Stimulated activated CD8-positive, alpha-beta memory T cell treated with anti-CD3 and anti-CD28 coated beads, Interleukin-7, amount 100 ng/mL, for 24 hours (primary cell): ENCODE data around the gene NKPD1.

Experiments
- DNase-seq: peaks from one replicate; pipeline ENCODE4 v3.0.0-alpha.2; 2020; ENCODE audit warnings: low read depth

NKPD1 gene

GRCh38 chr19:45160870-45161737 lies at the start of gene NKPD1:
NKPD1 (minus strand) TSS chr19:45160982; CDS start chr19:45160150, 832 bp downstream.
- no peak for DNase-seq

GRCh38 chr19:45206328-45206727 lies 45.5 kb upstream of the NKPD1 start:
- no peak for DNase-seq

- DNase-seq: no peak
Measured at GRCh38 chr19:45205810-45206209, 45.0 kb upstream of the NKPD1 start.

DNA sequence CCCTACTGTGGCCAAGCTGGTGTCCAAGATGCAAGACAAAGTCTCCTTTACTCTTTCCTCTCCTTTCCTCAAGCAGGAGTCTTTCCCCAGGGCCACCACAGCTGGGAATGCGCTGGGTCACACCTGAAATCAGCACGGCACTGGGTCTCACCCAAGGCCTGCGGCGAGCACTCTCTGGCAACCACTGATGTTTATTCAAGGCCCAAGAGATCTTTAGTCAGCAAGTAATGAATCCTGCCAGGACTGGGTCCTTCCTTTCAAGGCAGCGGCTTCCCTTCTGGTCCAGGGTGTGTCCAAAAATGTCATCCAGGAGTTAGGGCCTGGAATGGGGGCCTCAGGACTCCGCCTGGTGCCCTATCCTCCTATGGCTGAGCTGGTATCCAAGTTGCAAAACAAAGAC lies 41.9 kb upstream of the NKPD1 start:
- no peak for DNase-seq

- no peak for DNase-seq
Measured at GRCh38 chr19:45200568-45200967, 39.8 kb upstream of the NKPD1 start.

DNA sequence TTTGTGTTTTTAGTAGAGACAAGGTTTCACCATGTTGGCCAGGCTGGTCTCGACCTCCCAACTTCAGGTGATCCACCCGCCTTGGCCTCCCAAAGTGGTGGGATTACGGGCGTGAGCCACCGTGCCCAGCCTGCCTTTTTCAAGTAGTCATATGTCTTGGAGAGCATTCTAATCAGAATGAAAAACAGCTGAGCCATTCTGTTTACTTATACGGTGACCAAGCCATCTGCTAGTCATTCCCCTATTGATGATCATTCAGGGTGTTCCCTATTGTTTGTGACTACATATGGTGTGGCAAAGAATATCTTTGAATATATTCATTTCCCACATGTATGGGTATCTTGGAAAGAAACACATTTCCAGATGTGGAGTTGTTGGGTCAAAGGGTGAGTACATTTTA lies 35.0 kb upstream of the NKPD1 start:
- no peak for DNase-seq

- no peak for DNase-seq
Measured at GRCh38 chr19:45191375-45191774, 30.6 kb upstream of the NKPD1 start.

DNA sequence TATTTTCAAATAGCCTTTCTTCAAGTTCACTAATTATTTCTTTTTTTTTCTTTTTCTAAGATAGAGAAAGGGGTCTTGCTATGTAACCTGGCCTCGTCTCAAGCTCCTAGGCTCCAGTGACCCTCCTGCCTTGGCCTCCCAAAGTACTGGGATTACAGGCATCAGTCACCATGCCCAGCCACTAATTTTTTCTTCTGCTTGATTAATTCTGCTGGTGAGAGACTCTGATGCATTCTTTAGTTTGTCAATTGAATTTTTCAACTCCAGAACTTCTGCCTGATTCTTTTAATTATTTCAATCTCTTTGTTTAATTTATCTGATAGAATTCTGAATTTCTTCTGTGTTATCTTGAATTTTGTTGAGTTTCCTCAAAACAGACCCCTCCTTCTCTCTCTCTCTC lies 29.2 kb upstream of the NKPD1 start:
- DNase-seq: no peak

GRCh38 chr19:45187421-45188100 lies 26.8 kb upstream of the NKPD1 start:
- no peak for DNase-seq

DNA sequence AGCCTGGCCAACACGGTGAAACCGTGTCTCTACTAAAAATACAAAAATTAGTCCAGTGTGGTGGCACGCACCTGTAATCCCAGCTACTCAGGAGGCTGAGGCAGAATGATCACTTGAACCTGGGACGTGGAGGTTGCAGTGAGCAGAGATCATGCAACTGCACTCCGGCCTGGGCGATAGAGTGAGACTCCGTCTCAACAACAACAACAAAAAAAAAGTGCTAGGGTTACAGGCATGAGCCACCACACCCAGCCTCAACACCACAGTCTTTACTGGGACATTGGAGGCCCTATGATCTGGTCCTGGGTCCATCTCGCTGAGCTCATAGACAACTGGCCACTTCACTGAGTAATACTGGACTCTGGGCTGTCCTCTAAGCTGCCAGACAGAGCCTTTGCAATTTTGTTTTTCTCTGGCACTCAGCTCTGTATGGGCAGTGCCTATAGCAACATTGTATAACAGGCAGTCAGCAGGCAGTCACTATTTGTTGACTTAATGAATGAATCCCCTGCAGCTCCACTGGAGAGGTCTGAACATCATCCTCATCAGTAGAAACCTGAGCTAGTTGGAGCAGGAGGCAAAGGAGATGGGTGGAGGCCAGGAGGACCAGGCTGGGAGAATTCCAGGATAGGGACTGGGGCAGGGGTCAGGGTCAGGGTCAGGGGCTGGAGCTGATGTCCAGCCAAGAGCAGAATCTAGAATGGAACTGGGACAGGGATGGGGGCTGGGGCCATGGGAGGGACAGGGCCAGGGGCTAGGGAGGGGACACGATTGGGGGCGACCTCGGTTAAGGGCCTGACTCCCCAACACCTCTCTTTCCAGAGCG lies 25.9 kb upstream of the NKPD1 start:
- DNase-seq: no peak

DNA sequence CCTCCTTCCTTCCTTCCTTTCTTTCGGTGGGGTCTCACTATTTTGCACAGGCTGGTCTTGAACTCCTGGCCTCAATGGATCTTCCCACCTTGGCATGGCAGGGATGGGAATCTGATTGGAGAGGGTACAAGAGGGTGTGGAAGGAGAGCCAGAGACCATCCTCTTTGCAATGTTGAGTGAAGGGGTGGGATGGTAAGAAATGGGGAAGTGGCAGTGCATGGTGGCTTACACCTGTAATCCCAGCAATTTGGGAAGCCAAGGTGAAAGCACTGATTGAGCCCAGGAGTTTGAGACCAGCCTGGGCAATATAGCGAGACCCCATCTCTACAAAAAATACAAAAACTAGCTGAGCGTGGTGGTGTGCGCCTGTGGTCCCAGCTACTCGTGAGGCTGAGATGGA lies 23.3 kb upstream of the NKPD1 start:
- no peak for DNase-seq

- DNase-seq: no peak
Measured at GRCh38 chr19:45182758-45183157, 22.0 kb upstream of the NKPD1 start.

DNA sequence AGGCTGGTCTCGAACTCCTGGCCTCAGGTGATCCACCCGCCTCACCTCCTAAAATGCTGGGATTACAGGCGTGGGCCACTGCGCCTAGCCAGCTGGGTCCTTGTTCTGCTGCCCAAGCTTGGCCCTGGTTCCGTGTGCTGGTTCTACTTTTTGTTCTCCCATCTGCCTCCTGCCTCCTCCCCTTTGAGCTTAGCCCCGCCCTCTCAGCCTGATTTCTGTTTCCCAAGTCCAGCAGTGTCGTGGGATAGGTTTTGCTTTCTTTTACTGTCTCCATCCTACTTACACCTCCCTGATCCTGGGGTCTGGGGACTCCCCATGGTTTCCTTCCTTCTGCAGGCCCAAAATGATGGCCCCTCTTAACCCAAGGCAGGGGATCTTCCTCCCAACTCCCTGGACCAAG lies 20.2 kb upstream of the NKPD1 start:
- DNase-seq: no peak

DNA sequence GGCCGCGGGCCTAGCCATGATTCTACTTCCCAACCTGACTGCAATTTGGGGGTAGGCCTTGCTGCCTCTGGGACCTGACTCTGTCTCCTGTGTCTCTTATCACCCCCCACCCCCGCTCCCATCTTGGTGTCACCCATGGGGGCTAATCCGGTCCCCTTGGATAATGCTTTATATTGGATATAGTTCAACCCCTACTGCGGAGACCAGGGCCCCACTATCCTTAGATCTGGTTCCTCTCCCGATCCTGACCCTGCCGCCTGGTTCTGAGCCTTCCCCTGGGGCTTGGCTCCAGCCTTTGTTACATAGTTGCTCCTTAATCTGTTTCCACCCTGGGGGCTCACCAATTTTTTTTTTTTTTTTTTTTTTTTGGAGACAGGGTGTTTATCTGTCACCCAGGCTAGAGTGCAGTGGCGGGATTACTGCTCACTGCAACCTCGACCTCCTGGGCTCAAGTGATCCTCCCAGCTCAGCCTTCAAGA lies 19.1 kb upstream of the NKPD1 start:
- DNase-seq: no peak

DNA sequence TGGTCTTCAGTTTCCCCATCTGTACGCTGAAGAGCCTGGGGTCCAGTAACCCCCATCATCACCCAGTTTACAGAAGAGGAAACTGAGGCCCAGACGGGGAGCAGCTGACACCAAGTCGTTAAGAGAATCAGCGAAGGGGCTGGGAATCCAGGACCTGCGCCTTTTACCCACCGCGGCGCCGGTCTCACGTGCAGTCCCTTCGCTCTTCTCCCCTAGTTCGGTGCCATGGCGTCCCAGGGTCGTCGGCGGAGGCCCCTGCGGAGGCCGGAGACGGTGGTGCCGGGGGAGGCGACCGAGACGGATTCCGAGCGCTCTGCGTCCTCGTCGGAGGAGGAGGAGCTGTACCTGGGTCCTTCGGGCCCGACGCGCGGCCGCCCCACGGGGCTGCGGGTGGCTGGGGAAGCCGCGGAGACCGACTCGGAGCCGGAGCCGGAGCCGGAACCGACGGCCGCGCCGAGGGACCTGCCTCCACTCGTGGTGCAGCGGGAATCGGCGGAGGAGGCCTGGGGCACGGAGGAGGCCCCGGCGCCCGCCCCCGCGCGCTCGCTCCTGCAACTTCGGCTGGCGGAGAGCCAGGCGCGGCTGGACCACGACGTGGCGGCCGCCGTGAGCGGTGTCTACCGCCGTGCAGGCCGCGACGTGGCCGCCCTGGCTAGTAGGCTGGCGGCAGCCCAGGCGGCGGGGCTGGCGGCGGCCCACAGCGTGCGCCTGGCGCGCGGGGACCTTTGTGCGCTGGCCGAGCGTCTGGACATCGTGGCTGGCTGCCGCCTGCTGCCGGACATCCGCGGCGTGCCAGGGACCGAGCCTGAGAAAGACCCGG lies 18.5 kb upstream of the NKPD1 start:
- DNase-seq: no peak

DNA sequence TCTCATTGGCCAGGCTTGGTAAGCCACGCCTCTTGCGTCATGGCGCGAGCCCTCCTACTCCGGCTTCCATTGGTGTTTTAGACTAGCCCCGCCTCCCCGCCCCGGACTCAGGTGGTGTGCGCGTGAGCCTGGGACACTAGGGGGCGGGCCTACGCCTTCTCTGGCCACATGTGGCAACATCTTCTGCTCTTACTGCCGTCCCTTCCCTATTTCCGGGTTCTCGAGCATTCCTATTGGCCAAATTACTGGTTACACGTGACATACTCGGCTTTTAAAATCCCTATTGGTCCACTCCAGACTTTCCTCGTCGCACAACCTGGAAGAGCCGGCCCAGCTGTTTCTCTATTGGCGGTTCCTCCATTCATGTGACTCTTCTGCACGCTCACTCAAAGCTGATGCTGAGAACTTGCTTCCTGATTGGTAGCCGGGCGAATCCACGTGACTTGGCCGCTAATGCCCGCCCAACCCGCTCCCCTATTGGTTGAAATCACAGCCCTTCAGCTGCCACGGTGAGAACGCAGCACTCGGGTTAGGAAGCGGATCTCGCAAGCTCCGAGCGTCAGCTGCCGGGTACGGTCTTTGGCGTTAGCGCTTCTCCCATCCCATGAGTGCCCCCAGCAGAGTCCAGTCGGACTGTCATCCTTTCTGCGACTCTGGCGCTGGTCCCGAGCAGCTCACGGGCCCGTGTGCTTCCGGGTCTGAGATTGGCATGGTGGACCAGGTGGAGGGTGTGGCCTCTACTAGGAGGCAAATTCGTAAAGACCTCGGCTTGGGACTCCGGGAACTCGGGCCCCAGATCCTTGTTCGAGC lies 17.7 kb upstream of the NKPD1 start, which contains the start of gene BLOC1S3:
BLOC1S3 (plus strand) TSS at position 523 of the 810 bp plus-strand sequence. CDS start 513 bp downstream, outside the sequence.
- DNase-seq: peak; percentile 100

GRCh38 chr19:45177817-45178261 lies 17.1 kb upstream of the NKPD1 start, which contains the start of gene TRAPPC6A:
TRAPPC6A (minus strand) TSS chr19:45178237; CDS start chr19:45178218, 19 bp downstream.
- DNase-seq: no peak

GRCh38 chr19:45175515-45176345 lies 14.9 kb upstream of the NKPD1 start:
- DNase-seq: no peak

GRCh38 chr19:45173816-45174215 lies 13.0 kb upstream of the NKPD1 start:
- DNase-seq: no peak
